Epidermal melanocyte (primary cell): ENCODE data around the gene MBTPS1.

Experiments used
- DNase-seq: peaks from one replicate; pipeline ENCODE4 v3.0.0; 2011; ENCODE audit warnings: low spot score; ENCODE audit not compliant: insufficient read length

Gene MBTPS1

GRCh38 chr16:84054271-84054670 lies 62.5 kb downstream of the MBTPS1 start:
- DNase-seq, result no peak

DNA sequence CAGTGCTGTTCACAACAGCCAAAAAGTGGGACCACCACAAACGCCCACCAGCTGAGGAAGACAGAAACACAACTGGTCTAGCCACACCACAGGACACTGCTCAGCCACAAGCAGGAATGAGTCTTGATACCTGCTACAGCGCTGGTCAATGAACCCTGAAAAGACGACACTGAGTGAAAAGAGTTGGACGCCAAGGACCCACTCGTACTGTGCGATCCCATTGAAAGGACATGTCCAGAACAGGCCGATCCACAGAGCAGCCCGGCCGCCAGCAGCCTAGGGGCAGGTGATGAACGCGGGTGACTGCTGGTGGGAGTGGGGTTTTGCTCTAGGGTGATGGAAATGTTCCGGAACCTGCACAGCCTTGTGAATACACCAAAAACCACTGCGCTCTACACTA lies 63.5 kb downstream of the MBTPS1 start:
- no peak for DNase-seq

DNA sequence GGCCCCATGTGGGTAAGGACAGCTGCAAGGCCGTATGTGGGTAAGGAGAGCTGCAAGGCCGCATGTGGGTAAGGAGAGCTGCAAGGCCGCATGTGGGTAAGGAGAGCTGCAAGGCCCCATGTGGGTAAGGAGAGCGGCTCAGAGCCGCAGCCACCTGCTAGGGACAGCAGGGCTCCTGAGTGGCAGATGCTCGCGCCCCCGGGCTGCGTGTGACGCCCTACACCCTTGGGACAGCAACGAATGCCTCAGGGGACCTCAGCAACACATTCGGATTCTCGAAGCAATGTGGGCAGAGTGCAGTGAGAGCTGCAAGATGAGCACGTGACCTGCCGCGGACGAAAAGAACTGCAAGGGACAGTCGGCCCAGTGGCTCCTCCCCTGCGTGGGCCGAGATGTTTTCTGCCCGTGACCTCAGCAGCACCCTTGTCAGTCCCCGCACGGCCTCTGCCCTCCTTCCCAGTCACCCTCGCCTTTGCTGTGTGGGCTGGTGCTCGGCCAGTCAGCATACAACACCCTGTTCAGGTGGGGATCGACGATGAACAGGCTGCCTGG lies 64.6 kb downstream of the MBTPS1 start:
- DNase-seq, result no peak

- no peak for DNase-seq
Measured at GRCh38 chr16:84050316-84050715, 66.4 kb downstream of the MBTPS1 start.

DNA sequence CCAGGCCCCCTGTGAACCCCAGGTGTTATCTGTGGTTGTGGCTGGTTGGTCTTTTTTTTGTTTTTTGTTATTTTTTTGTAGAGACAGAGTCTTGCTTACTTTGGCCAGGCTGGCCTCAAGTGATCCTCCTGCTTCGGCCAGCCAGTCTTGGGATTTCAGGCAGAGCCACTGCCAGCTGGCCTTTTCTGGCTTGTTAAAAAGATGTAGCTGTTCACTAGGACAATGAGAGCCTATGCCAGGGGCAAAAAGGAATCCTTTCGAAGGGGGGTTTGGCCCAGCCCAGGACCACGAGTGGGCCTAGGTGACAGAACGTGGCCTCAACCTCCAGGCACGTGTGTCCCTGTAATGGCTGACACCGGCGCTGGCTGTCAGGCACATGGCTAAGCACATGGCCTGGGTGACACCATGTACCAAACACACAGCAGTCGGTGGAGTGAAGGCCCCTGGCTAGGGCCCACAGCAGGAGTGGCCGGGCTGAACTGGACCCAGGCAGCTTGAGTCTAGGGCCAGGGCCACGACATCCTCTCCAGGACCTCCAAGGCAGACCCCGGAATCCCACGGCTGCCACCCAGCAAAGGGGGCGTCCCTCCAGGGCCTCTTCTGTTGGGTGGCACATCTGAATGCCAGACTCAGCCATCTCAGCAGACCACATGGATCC lies 67.2 kb downstream of the MBTPS1 start:
- DNase-seq, result no peak

DNA sequence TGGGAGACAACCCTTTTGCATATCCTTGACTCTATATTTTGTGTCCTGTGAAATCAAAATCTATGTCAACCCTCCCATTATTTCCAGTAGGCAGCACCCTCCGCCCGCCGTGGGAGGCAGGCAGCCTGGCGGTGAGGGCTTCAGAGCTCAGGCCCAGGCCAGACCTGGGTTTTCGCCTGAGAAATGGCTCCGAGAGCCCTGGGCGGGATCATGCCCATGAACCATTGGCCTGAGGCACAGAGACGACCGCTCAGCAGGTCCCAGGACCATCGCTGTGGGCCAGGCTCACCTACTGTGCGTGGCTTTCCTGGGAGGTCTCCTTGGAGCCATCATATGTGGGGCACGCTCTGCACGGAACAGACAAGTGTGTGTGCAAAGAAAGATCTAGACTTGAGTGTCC lies 67.9 kb downstream of the MBTPS1 start:
- no peak for DNase-seq

- DNase-seq, result no peak
Measured at GRCh38 chr16:84048270-84048669, 68.5 kb downstream of the MBTPS1 start.

DNA sequence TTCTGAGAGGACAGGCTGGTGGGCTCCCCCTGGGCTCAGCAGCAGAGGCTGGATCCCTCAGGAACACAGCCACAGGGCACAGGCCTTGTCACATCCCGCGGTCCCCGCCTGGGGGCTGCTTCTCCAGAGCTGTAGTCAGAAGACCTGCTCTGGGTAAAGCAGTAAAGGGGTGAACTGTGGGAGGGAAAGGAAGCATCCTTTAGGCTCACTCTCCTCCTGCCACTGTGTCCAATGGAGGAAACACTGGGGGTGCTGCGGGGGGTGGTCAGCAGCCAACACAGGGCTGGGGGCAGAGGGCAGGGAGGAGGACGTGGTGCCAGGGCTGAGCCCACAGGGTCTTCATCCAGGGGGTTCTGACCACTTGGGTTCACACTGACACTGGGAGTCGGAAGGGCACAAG lies 69.1 kb downstream of the MBTPS1 start:
- DNase-seq, result no peak

DNA sequence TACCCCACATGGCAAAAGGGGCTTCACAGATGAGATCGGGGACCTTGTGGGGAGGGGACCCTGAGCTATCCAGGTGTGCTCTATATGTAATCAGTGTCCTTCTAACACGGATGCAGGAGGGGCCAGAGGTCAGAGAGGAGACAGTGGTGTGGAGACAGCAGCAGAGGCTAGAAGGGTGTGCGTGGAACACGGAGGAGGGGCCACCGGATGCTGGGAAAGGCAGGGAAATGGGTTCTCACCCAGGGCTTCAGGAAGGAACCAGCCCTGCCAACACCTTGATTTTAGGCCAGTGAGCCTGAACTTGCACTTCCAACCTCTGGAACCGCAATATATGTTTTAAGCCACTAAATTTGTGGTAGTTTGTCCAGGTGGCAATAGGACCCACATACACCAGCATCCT lies 69.5 kb downstream of the MBTPS1 start:
- no peak for DNase-seq

DNA sequence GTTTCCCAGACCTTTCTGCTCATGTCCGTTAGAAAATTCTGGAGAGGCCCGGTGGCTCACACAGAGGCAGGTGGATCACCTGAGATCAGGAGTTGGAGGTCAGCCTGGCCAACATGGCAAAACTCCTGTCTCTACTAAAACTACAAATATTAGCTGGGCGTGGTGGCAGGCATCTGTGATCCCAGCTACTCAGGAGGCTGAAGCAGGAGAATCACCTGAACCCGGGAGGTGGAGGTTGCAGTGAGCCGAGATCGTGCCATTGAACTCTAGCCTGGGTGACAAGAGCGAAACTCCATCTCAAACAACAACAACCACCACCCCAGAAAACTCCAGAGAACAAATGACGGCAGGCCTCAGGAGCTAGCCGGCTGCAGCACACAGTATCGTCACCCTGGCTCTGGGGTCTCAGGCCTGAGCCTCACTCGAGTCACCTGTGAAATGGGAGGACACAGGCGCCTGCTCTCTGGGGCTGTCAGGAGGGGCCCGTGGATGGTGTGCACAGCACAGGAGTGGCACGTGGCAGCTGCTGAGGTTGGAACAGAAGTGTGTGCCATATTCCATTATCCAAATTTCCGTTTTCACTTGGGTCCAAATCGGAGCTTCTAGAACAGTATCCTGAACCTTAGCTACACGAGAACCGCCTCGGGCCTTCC lies 70.8 kb downstream of the MBTPS1 start:
- no peak for DNase-seq

DNA sequence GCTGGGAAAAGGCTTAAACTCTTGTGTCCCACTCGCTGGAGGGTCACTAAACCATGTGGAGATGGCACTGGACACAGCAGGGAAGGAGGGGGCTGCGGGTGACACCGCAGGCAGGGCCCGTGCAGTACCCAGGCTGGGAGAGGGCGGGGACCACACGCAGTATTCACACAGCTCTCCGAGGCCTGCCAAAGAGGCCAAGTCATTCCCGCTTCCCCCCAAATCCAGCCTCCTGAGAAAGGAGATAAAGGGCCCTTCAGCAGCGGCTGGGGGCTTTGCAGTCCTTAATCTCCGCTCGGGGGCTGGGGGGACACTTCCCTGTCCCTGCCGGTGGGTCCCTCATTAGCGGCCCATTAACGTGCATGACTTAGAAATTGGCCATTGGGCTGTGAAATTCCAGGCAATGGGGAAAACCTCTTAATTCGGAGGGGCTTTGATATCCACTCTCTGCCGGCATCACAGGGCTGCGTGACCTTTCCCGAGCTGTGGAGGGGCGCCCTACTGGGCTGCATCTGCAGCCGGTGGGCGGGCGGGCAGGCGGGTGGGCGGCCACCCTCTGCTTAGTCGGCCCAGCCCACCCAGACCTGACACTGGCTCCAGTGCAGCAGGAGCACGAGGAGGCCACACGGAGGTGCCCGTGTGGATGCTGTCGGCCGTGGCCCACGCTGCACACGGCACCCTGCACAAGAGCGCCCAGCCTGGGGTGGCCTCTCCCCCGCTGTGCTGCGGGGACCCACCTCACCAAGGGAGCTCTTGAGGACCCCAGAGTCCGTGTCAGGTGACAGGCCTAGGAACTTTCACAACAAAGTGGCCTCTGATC lies 71.5 kb downstream of the MBTPS1 start:
- no peak for DNase-seq

DNA sequence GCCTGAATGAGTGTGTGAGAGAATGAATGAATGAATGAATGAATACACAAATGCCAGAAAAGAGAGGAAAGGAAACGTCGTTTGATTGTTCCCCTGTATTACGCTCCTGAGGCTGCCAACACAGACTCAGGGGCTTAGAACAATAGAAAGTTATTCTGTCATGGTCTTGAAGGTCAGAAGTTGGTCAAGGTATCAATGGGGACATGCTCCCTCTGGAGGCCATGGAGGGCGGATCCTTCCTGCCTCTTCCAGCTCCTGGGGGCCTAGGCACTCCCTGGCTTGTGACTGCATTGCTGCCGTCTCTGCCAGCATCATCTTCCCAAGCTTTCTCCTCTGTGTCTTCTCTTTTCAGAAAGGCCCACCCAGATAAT lies 72.6 kb downstream of the MBTPS1 start:
- no peak for DNase-seq

DNA sequence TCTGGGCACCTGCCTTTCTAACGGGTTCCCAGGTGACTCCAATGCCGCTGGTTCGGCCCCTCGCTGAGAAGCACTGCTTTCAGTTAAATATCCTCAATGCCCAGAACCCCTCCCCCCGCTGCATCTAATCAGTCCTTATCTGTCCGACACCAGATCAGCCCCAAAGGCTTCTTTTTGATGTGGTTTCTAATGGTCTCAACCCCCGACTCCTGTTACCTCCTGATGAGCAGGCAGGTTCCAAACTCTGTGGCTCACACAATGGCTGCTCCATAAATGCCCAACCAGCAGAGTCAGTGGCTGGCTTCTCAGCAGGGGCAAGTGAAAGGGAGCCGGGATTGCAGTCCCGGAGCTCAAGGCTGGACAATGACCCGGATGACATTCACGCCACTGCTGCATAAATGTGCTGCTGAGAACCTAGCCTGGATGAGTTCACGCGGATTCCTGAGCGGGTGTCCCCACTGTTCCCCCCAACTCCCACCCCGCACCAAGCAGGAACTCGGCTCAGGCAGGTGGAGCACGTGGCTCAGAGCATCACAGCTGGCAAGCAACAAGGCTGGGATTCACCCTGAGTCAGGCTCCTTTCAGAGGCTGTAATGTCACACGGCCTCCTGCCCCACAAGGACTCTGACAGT lies 73.1 kb downstream of the MBTPS1 start:
- DNase-seq, result no peak

DNA sequence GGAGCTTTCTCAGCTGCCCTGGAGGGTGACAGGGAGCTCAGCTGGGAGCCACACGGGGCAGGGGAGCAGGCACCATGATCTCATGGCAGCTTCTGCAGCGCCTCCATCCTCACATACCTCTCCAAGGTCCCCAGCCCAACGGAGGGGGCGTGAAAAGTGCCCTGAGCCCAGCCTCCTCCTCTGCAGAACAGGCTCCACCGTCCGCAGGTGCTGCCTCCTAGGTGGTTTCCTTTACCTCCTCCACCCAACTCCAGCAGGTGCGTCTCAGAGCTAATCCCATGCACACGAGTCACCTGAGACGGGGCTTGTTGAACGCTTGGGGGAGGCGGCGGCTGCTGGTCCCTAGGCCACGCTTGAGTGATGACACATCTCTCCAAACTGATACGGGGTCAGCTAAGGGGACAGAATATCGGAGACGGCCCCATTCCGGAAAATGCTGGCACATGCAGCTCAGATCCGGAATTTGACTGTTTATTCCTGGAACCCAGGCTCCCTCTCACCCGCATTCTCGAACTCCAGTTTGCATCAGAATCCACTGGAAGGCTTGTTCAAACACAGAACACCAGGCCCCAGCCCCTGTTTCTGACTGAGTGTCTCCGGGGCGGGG lies 73.8 kb downstream of the MBTPS1 start:
- DNase-seq, result no peak

DNA sequence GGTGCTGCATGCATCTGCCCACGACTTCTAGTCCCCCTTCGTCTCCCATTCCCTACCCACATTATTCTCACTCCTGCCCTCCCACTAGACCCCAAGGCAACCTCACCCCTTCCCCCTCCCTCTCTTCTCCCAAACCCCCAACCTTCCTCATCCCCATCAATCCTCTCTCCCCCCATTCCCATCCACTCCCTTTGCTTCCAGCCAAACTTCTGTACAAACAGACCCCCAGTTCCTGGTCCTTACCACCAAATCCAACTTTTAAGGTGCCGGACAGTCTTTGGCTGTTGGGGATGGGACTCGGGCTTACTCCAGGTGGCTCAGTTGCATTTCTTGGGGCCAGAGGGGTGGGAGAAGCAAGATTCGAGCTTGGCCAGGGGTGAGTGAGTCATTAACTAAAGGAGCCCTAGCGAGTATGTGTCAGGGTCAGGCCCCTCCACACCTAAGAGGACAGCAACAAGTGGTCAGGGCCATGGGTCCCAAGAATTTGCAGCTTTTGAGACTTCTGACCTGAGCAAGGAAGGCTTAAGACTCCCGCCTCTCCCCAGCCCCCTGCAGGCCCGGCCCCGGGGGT lies 74.3 kb downstream of the MBTPS1 start, which contains the start of gene SLC38A8:
Gene SLC38A8 (minus strand): TSS at position 488 of the 571 bp plus-strand sequence. CDS start 638 bp downstream, outside the sequence.
- no peak for DNase-seq

GRCh38 chr16:84041881-84042280 lies 74.9 kb downstream of the MBTPS1 start:
- no peak for DNase-seq

- peak; percentile 95 for DNase-seq
Measured at GRCh38 chr16:84040823-84041820, 75.6 kb downstream of the MBTPS1 start.

DNA sequence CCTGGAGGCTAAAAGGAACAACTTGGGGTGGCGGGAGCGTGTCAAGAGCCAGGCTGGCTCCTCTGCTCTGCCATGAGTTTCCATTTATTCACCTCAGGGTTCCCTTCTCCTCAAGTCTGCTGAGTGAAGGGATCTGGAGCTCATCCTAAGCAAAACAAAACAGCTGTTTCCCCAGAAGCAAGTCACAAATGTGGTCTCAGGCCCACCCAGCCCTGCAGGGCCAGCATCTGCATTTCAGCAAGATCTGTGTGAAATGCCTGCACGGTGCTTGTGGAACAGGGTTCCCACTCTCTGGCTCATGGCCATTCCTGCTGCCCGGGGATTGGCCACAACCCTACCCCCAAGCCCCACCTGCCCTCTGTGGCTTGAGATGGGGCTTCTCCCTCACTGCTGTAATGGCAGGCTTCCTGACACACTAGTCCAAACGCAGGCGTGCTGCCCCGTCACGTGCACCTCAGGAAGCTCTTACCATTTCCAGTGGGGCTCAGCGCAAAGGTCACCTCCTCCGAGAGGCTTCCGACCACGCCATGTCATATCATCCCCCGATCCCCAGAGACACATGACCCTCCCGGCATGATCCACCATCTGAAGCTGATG lies 76.4 kb downstream of the MBTPS1 start:
- DNase-seq, result no peak

GRCh38 chr16:84039696-84040095 lies 77.0 kb downstream of the MBTPS1 start:
- no peak for DNase-seq
